ENCODE data around the gene NOX5.

NOX5 gene

DNA sequence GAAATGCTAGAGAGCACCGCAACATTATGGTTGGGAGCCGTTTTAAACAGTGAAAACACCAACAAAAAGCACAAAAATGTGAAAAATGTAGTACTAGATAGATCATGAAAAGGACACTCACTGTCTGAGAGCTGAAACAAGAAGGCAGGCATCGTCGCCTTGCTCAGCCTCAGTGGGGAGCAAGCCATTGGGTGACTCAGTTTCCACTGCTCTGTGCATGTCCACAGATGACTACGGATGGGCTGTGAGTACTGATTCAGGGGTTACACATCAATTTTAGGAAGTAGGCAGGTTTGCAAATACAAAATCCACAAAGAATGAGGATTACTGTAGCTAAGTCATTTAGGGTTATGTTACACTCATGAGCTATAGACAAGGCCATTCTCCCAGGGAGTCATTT is 10.8 kb downstream of the NOX5 start:
- DNase-seq = no peak

DNA sequence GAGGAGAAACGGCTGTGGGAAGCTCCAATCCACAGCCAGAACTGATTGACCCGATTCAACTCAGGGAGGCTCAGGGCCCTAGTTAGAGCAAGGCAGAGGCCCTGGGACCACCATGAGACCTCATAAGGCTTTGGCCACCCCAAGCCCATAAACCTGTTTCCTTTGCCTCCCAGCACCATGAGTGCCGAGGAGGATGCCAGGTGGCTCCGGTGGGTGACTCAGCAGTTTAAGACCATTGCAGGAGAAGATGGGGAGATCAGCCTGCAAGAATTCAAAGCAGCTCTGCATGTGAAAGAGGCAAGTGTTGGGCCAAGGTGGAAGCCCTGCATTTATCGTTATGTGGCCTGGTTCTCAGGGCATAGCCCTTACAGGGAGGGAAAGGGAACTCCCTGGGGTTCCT is 11.9 kb downstream of the NOX5 start:
- DNase-seq = no peak

DNA sequence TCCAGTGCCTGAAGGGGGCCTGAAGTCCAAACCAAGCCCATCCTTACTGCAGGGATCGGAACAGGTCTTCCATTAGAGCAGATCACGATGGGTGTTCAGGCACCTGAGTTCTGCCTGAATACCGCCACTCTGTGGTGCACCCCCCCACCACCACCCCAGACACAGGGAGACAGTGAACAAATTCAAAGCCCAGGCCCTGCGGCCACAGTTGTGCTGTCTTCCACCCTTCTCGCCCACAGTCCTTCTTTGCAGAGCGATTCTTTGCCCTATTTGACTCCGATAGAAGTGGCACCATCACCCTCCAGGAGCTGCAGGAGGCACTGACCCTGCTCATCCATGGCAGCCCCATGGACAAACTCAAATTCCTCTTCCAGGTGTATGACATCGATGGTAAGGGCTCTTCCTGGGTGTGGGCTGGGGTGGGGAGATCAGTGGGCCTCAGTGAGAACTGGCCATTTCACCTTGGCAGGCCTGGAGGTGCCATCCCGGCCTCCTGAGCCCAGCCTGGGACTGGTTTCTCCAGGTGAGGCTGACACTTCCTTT is 13.6 kb downstream of the NOX5 start:
- no peak for DNase-seq

DNA sequence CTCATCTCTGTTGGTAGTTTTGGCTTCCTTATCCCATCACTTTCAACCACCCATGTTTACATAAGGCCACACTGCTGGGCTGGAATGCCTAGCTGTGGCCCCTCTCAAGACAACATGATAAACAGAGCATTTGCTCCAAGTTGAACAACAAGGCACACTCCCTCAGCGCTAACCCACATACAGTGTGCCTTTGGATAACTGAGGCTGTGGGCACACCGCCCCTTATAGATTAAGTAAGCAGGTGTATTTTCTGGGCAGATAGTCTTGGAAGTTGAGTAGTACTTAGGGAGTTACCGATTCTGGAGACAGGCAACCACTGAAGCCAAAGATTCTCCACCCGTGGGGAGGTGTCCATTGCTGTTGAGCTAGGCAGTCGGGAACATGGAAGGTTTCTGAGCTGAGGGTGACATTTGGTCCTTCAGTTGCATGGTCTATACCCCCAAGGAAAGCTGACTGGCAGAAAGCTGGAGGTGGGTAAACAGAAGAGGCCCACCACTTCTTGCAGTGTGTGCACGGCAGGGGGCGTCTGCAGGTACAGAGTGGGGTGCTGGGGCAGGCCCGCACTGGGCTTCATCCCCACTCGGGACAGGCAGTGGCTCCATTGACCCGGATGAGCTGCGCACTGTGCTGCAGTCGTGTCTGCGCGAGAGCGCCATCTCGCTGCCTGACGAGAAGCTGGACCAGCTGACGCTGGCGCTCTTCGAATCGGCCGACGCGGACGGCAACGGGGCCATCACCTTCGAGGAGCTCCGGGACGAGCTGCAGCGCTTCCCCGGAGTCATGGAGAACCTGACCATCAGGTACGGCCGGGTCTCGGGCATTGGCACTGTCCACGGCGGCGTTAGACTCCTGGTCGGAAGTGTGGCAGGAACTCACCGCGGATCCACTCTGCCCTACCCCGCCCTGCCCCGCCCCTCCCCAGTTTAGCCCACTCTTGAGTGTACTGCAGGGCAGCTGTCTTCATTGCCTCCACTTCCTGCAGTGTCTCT is 16.8 kb downstream of the NOX5 start:
- DNase-seq = no peak

DNA sequence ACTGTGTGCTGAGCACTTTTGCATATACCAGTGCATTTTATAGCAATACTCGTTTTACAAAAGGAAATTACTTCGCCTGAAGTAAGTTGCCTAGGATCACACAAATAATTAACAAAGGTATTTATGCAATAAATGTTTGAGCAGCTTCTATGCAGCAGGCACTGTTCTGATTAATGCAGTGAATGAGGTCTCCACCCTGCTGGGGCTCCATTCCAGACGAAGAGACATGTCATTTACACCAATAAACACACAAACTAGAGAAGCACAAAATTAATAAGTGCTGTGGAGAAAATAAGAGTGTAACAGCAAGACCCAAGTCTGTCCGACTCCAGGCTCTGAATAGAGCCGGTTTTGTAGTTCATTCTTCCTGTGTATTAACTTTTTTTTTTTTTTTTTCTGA is 17.5 kb downstream of the NOX5 start:
- DNase-seq = no peak

DNA sequence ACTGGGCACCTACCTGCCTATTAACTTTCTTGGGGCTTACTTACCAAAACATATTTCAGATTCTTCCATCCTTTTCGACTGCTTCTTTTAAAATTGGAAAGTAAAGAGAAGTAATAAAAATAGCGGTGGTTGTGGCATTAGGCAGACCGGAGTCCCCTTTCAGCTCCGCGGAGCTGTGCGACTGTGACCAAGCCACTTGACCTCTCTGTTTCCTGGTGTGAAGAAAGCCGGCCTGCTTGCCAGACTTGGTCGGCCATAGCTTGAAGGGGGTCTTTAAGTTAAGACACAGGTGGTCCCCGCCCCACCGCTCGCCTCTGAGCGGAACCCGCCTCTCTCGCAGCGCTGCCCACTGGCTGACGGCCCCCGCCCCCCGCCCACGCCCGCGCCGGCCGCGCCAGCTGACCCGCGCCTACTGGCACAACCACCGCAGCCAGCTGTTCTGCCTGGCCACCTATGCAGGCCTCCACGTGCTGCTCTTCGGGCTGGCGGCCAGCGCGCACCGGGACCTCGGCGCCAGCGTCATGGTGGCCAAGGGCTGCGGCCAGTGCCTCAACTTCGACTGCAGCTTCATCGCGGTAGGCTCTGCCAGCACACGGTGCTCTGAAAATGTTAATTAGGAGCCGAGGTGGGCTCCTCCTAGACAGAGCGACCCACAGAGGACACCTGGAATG is 18.3 kb downstream of the NOX5 start:
- DNase-seq = no peak

DNA sequence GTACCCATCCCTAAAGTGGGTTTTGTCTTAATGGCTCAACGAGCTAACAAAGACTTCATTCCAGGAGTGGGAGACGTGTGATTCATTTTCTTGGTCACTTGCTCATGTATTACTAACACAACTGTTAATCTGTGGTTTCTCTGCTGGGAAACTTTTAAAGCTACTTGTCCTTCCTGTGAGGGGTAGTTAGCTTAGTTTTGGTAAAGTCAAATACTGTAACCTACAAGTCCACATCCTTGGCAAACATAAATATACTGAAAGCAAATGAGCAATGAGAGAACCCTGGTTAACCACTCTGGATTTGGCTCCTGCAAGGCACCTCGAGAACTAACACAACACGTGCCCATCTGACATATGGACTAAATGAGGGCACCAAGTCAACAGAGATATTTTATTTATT is 19.9 kb downstream of the NOX5 start:
- no peak for DNase-seq

DNA sequence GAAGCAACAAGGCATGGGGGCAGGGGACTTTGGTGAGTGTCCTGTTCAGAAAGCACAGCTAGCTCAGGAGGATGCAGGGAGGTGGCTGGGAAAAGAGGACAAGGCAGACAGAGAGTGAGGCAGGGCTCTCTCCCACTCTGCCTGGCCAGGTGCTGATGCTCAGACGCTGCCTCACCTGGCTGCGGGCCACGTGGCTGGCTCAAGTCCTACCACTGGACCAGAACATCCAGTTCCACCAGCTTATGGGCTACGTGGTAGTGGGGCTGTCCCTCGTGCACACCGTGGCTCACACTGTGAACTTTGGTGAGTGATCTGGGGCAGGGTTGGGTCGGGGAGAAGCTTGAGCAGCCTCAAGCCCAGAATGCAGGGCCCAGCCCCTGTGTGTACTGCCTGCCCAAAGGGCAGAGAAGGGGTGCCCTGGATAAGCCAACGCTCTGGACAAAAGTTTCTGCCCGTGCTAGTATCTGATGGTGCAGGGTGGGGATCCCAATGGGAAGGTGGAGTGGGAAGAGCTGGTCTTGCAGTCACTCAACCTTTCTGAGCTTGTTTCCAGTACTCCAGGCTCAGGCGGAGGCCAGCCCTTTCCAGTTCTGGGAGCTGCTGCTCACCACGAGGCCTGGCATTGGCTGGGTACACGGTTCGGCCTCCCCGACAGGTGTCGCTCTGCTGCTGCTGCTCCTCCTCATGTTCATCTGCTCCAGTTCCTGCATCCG is 20.9 kb downstream of the NOX5 start:
- no peak for DNase-seq

DNA sequence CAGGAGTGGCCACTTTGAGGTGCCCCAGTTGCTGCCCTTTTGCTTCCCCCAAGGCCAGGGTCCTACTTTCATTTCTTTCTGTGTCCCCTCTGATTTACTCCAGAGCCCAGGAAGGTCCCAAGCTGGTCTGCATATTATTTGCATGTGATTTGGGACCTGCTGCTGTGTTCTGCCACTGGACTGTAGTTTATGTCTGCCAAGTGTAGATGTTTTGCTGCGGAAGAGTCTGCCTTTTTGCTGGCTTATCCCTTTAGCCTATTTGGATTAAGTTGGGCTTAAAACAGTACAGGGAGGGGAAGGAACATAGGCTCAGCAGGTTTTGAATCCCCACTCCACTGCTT is 21.4 kb downstream of the NOX5 start:
- DNase-seq = no peak

DNA sequence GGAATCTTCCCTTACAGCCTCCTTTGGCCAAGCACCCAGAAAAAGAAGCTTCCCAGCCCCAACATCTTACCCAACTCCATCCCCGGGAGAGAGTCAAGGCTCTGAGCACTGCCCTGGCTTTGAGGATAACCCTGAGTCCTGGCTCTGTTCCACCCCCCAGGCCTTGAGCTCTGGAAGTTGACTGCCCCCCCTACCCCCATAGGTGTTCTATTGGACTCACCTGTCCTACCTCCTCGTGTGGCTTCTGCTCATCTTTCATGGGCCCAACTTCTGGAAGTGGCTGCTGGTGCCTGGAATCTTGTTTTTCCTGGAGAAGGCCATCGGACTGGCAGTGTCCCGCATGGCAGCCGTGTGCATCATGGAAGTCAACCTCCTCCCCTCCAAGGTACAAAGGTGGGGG is 22.3 kb downstream of the NOX5 start:
- no peak for DNase-seq

DNA sequence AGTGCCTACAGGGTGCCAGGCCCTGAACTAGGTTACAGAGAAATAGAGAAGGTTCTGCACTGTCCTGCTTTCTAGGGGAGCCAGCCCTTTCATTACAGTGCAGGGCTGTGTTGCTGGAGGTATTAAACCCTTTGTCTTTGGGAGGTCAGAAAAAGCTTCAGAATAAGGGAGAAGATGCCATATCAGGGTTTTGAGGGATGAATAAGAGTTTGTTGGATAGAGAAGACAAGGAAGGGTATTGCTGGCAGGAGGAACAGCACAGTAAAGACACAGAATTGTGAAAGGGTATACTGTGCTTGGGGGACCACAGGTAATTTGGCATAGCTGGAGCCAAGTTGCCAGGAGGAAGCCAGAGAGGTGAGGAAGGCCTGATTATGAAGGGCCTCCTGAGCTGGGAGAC is 23.0 kb downstream of the NOX5 start:
- no peak for DNase-seq

DNA sequence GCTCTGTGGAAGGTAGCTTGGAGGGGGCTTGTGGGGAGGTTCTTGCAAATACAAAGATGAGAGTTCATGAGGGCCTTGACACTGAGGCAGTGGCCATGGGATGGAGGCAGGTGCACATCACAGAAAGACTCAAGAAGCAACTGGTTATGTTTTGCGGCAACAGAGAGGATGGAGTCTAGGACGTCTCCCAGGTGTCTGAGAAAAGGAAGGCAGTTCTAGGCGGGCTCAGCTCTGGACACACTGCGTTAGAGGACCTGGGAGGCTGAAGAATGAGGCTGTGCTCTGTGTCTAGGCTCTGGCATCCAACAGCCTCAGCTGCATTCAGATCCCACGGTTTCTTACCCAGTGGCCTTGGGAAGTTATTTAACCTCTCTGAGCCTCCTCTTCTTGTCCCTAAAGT is 23.5 kb downstream of the NOX5 start:
- DNase-seq = no peak

DNA sequence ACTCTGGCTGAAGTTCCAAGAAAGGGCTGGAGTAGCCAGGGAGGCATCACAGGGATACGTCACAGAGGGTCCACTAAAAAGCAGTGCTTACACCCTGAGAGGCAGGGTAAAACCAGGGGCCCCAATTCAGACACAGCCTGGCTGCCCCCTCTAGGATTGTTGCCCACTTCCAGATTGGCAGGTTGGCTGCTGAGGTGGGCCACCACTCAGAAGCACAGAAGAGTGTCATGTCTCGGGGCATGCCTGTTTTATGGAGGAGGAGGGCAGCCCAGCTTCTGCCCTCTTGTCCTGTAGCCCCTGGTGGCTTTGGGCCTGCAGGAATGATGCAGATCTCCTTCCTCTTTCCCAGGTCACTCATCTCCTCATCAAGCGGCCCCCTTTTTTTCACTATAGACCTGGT is 24.0 kb downstream of the NOX5 start:
- no peak for DNase-seq

DNA sequence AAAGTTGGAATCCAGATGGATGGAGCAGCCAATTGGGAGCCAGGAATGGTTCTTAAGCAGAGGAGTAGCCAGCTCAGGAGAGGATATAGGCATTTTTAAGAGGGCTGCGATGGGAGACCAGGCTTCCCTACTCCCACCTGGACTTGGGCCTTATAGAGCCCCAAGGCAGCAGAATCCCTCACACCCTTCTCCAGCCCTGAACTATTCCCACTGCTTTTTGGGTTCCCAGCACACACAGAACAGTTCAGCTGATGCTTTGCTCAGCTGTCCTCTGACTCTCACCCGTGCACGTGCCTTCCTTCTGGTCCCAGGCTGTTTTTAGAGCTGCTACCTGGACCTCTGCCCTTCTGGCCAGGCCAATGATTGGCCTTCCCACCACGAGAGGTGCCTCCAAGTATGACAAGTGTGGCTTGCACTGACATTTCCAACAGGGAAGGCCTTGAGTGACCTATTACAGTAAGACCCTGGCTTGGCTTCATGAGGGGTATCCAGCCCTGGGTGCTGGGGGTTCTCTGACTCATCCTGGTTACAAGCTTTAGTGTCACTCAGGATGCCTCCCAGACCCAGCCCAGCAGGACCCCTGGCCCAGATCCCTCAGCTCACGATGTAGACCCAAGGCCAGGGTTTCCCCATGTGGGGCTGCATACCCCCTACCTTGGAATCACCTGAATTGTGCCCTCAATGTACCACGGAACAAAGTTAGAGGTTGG is 25.2 kb downstream of the NOX5 start:
- no peak for DNase-seq

DNA sequence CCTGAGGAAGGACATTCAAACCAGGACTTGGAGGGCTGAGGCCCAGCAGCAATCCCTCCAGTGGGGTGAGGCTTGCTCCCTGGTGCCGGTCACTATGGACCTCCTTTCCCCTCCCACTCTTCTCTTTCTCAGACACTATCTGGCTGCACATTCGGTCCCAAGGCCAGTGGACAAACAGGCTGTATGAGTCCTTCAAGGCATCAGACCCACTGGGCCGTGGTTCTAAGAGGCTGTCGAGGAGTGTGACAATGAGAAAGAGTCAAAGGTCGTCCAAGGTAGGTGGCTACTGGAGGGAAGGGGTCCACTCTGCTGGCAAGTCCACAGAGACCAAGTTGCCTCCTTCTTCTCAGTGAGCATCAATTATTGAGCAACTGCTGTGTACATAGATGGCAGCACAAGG is 28.0 kb downstream of the NOX5 start:
- no peak for DNase-seq

DNA sequence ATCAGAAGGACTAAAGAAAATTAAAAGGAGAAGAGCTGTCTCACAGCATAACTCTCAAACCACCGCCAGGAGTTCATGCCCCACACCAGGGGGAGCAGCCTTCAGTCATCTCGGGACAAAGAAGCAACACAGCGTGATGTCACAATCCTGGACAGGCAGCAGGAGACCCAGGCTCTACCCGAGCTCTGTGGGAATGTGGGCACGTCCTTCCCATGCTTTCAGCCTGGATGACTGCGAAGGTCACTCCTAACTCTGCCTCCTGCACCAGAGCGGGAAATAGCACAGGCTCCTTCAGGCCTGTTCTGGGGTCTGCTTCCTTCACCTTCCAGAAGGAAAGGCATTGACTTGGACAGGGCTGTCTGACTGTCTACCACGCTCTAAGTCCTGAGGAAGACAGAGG is 31.3 kb downstream of the NOX5 start:
- no peak for DNase-seq

DNA sequence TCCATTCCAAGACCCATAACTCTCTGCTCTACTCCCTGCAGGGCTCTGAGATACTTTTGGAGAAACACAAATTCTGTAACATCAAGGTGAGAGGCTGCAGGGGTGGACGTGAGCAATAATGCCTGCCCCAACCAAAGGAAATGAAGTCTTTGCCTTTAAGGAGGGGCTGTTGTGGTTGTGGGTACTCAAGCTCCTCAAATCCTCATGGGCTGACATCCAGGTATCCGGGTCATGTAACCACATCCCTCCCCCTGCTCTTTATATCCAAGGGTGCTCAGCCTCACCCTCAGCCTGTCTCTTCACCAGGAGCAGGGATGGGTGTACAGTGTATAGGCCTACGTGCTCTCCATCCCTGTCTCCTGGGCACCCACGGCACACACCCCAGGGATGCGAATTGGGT is 32.3 kb downstream of the NOX5 start:
- no peak for DNase-seq

DNA sequence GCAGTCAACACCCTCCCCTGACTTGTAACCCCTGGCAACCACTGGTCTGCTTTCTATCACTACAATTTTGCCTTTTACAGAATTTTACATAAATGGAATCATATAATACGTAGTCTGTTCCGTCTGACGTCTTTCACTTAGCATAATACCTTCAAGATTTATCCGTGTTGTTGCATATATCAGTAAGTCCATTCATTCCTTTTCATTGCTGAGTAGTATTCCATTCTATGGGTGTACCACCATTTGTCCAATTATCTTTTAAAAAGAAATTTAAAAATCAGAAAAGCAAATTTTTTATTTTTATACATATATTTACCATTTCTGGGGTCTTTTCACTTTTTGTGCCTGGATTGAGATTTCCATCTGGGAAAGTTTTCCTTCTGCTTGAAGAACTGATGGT is 35.5 kb downstream of the NOX5 start:
- DNase-seq = no peak

DNA sequence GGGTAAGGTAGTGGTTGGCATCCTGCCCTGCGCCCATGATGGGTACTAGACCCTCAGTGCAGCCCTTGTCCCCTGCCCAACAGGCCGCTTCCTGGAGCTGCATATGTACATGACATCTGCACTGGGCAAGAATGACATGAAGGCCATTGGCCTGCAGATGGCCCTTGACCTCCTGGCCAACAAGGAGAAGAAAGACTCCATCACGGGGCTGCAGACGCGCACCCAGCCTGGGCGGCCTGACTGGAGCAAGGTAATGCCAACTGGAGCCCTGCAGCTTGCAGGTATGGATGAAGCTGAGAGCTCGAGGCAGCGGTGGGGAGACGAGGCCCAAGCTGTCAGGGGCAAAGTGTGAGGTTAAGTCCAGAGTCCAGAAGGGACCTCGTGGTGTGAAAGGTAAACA is 40.8 kb downstream of the NOX5 start:
- no peak for DNase-seq

DNA sequence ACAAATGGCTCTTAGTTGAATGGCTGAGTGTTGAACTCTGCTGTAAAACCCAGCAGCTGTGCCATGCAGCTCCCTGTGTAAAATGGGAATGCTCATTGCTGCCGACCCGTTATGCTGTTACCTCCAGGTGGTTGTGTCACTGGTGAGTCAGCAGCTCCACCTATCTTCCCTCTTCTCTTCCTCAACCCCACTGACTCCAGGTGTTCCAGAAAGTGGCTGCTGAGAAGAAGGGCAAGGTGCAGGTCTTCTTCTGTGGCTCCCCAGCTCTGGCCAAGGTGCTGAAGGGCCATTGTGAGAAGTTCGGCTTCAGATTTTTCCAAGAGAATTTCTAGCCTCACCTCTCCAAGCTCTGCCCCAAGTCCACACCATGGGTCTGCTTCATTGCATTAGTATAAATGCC is 41.9 kb downstream of the NOX5 start:
- DNase-seq = no peak

DNA sequence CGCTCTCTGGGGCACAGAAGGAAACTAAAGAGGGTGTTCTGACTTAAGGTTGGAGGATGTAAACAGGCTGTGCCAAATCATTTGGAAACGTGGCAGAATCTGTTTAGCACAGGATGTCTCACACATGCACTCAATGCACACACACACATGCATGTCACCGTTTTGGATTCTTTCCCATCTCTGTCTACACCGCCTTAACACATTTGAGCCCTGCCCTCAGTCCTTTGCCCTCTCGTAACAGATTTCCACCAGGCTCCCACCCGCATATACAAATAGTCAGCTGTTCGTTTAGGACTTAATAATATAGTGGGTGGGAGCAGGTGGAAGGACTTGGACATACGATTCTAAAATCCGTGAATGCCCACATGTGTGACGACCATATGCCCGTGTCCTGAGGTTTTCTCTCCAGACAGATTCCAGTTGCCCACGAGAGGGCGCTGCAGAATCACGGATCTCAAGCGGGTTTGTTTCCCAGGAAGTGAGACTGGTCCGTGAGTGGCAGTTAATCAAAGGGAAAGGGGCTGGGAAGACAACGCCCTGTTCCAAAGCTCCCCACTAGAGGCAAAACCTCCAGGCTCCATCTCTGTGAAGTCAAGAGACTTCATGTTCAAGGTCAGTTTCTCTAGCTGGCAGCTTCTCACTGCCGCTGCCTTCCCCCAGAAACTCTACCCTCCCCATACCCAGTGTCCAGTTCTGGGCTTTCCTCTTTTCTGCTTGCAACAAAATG is 44.5 kb downstream of the NOX5 start:
- DNase-seq = peak; percentile 7

DNA sequence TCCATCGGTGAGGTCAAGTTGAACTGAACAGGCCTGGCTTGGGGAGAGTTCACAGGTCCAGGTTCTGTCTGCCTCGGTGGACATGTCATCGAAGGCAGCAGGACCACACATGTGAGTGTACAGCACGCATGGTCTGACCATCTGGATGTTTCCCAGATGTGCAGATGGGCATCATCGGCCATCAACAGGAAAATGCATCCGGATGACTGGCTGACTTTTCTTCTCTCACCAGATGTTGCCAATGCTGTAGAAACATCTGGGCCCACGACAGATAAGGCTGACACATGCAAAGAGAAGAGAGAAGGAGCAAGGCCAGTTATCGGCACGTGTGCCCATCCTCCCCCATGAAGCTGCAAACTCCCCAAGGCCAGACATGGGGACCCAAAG is 45.1 kb downstream of the NOX5 start:
- no peak for DNase-seq
